Stimulated activated CD4-positive, alpha-beta T cell treated with anti-CD3 and anti-CD28 coated beads, Interleukin-2, amount 100 ng/mL, for 48 hours (primary cell): ENCODE data around the gene TMEM252.

Source experiments
- DNase-seq, 2 donors: peaks; one replicate each; pipeline ENCODE4 v3.0.0-alpha.2; 2020

The TMEM252 gene

GRCh38 chr9:68538200-68538599 is 2.5 kb downstream of the TMEM252 start:
- DNase-seq = no peak

- no peak for DNase-seq
Measured at GRCh38 chr9:68537616-68537880, 3.1 kb downstream of the TMEM252 start.

GRCh38 chr9:68536876-68537615 is 3.6 kb downstream of the TMEM252 start:
- no peak for DNase-seq

- DNase-seq = no peak
Measured at GRCh38 chr9:68533678-68534077, 7.0 kb downstream of the TMEM252 start.

GRCh38 chr9:68532131-68532530 is 8.6 kb downstream of the TMEM252 start:
- DNase-seq = no peak

- no peak for DNase-seq
Measured at GRCh38 chr9:68530618-68531017, 10.1 kb downstream of the TMEM252 start.

GRCh38 chr9:68523367-68523936 is 17.2 kb downstream of the TMEM252 start:
- DNase-seq = no peak

- no peak for DNase-seq
Measured at GRCh38 chr9:68522954-68523353, 17.7 kb downstream of the TMEM252 start.

GRCh38 chr9:68522131-68522530 is 18.6 kb downstream of the TMEM252 start:
- no peak for DNase-seq

- no peak for DNase-seq
Measured at GRCh38 chr9:68515326-68516017, 25.2 kb downstream of the TMEM252 start.

GRCh38 chr9:68513981-68514380 is 26.7 kb downstream of the TMEM252 start:
- no peak for DNase-seq

- DNase-seq = no peak
Measured at GRCh38 chr9:68513385-68513784, 27.3 kb downstream of the TMEM252 start.

- DNase-seq = no peak
Measured at GRCh38 chr9:68509689-68510088, 31.0 kb downstream of the TMEM252 start.

- no peak for DNase-seq
Measured at GRCh38 chr9:68508547-68508946, 32.1 kb downstream of the TMEM252 start.

GRCh38 chr9:68507806-68508145 is 32.9 kb downstream of the TMEM252 start:
- no peak for DNase-seq

GRCh38 chr9:68507130-68507805 is 33.4 kb downstream of the TMEM252 start:
- DNase-seq = no peak

- DNase-seq = no peak
Measured at GRCh38 chr9:68506551-68506950, 34.1 kb downstream of the TMEM252 start.

GRCh38 chr9:68505681-68506409 is 34.8 kb downstream of the TMEM252 start:
- no peak for DNase-seq

GRCh38 chr9:68502279-68502678 is 38.4 kb downstream of the TMEM252 start:
- DNase-seq = no peak

- no peak for DNase-seq
Measured at GRCh38 chr9:68500457-68501381, 40.0 kb downstream of the TMEM252 start.

- no peak for DNase-seq
Measured at GRCh38 chr9:68498816-68499215, 41.9 kb downstream of the TMEM252 start.

GRCh38 chr9:68497629-68498028 is 43.1 kb downstream of the TMEM252 start:
- DNase-seq = no peak
